HG02973 (cell line): Measurements from ENCODE around the gene ACKR3.

ENCODE experiments used
- ATAC-seq: cut with Tn5 transposase; IDR thresholded peaks from one replicate; pipeline ENCODE4 v1.9.1; 2021; ENCODE audit warnings: moderate library complexity; ENCODE audit not compliant: unreplicated experiment

ACKR3 gene

DNA sequence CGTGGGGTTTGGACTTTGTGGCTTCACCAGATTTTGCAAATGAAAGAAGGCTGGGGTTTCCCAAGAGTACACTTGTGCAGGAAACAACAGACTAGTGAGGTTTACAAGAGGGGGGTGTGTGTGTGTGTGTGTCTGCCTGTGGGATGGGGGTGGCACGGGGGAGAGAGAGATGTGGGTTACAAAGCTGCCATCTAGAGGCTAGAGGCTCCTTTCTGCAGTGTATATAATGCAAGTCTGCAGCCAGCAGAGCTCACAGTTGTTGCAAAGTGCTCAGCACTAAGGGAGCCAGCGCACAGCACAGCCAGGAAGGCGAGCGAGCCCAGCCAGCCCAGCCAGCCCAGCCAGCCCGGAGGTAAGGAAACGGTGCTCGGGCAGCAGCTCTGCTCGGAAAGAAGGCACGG is at the start of gene ACKR3:
Gene ACKR3 (plus strand): TSS at position 253 of the 401 bp plus-strand sequence. CDS start 10,641 bp downstream, outside the sequence.
- ATAC-seq = peak; percentile 68

GRCh38 chr2:236521556-236521955 is 48.1 kb upstream of the ACKR3 start:
- ATAC-seq = no peak

DNA sequence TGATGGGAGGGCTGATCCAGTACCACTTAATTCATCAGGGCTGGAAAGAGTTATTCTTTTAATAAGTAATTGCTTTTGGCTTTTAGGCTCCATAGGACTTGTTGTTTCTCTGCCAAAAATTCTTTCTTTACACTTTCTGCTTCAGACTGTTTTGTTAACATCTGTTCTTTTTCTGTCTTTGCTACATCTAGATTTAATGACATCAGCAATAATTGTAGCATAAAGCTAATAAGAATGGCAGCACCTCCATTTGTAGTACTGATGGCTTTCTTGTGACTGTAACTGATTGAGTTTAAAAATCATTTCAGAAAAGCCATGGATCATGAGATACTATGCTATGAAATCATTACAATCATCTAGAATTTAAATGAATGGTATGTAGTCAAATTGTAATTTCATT is 46.4 kb upstream of the ACKR3 start:
- no peak for ATAC-seq

GRCh38 chr2:236525411-236525997 is 44.1 kb upstream of the ACKR3 start:
- ATAC-seq = no peak

GRCh38 chr2:236526455-236527158 is 43.0 kb upstream of the ACKR3 start:
- no peak for ATAC-seq

GRCh38 chr2:236527159-236527630 is 42.4 kb upstream of the ACKR3 start:
- no peak for ATAC-seq

DNA sequence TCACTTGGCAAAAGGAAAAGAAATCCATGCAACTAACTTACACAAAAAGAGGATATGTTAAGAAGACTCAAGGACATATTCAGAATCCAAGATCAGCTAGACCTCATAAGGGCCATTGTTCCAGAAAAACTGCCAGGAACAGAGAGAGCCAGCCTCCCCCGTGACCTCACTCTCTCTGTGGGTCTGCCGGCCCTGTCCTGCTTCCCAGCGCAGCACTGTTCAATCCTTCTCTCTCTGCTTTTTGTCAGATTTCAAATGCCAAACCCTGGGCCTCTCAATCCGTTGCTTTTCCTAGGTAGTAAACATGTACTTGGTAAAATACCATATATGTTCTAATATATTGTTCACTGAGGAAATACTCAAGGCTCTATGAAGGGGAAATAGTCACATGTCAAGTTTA is 40.0 kb upstream of the ACKR3 start:
- ATAC-seq = no peak

GRCh38 chr2:236530512-236530911 is 39.1 kb upstream of the ACKR3 start:
- ATAC-seq = no peak

DNA sequence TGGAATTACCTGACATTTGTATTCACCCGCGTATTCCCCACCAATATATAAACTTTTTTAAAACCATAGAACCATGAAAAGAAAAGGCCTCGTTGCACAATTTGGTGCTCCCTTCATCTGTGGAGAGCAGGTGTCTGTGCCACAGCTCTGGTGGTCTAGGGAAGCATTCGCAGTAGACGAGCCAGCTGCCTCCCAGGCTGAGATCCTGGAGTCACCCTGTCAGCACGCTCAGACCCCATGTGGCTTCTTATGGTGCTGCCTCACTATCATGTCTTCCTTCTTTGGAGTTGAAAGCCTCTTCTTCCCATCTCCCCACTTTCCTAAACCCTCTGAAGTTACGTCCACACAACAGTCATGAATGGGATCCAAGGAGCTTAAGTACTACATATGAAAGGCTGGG is 38.4 kb upstream of the ACKR3 start:
- ATAC-seq = no peak

GRCh38 chr2:236531996-236532395 is 37.6 kb upstream of the ACKR3 start:
- no peak for ATAC-seq

- no peak for ATAC-seq
These were observed 36.3 kb upstream of the ACKR3 start for GRCh38 chr2:236533343-236533742.

DNA sequence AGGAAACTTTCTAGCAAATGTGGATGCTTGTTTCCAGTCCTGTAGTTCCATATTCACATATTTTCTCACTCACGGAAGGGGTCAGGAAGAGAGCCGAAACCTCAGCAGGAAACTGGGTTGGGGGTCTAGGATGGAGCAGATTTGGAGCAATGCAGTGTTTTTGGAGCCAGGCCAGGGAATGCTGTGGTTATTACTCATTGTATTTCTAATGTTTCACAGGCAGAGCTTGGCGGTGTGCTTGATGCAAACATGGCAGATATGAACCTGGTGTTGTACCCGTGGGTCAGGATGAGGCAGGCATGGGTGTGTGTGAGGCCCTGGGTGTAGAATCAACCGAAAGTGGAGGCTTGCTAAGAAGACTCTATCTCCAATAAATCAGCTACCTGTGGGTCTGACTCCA is 34.6 kb upstream of the ACKR3 start:
- no peak for ATAC-seq

DNA sequence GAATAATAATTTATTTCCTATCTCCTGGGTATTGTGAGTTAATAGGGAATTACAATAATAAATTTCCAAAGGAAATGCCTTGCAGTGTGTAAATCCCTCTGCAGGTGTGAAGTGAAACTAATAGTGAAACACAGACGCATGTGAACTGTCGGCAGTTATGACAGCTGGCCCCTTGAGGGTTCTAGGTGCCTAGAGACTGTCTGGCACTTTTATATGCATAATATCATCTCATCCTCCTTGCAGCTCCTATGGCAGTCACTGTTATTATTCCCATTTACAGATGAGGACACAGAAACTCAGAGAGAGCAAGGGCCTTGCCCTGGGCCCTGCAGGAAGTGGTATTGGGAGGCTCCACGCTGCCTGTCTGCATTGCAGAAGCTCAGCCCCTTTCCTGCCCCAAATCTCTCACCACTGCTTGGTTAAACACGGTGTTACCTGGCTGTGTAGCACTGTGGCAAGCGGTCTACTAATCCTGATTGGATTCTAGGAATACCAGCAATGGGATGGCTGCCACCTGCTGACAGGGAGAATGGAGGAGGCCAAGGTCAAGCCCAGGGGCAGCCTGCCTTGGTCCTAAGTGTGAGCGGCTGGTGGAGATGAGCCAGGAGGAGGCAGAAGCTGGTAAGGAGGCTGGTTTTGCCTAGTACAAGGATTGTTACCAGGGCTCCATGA is 32.8 kb upstream of the ACKR3 start:
- ATAC-seq = peak; percentile 49

DNA sequence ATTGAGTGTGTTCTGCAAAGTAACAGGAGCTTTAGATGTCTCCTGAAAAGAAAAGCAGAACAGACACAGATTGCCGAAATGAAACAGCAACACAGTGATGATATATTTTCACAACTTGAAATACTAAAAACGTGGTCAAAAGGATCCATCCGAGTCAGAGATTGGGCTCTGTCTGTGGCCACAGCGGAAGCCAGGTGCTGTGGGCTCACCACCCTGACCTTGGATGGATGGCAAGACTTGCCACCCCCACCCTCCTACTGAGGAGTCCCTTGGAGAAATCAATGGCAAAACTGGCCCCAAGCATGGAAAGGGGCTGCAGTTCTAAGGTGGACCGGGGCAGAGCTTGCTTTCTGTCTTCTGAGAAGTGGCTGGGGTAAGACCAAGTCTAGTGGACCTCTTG is 31.4 kb upstream of the ACKR3 start:
- no peak for ATAC-seq

GRCh38 chr2:236541008-236541562 is 28.5 kb upstream of the ACKR3 start:
- ATAC-seq = no peak

- ATAC-seq = no peak
These were observed 25.3 kb upstream of the ACKR3 start for GRCh38 chr2:236544362-236544761.

DNA sequence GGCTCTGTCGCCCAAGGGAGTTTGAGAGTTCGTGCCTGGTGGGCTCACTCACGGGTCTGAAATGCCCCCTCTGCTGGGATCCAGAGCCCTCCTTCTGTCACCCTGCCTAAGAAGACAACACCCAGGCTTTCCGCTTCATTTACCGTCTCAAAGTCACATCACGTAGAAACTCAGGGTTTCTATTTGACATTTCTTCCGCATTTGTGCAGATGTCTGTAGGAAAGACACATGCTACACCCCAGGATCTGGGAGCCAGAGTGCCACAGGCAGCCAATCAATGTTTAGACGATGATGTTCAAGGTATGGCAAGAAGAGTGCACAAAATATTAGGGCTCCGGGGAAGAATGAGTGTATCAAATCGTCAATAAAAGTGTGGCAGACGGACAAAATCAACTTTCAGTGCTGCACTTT is 24.4 kb upstream of the ACKR3 start:
- ATAC-seq = peak; percentile 46

GRCh38 chr2:236545814-236546480 is 23.7 kb upstream of the ACKR3 start:
- peak; percentile 57 for ATAC-seq

DNA sequence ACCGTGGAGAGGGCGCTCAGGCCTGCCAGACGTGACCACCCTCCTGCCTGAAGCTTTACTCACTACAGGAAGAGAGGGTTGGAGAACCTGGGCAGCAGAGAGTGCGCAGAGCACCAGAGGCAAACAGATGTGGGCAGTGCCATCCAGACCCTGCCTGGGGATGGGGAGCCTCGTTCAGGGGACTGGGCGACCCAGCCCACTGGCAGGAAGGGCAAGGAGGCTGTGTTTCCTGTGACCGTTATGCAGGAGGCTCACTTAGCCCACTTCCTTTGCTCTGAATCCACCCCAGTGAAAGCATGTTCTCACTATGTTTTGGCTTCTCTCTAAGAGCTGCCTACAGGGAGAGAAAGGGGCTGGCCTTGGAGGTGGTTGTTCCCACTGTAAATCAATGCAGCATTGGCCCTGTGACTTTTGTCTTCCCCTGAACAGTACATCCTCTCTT is 23.0 kb upstream of the ACKR3 start:
- ATAC-seq = no peak

DNA sequence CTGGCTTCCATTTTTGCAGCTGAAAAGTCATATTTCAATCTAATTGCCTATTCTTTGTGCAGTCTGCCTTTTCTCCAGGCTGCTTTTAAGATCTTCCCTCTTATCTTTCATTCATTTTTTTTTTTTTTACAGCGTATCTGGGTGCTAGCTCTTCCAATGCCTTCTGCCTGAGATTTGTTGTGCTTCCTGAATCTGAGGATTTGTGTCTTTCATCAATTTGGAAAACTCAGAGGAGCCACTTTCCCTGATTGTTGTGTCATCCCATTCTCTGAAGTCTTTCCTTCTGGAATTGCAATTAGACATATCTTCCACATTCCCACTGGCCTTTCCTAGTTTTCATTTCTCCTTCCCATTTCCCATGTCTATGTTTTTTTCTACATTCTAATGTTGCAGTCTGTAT is 21.9 kb upstream of the ACKR3 start:
- no peak for ATAC-seq
